AG10803 (cell line): ENCODE measurements around the gene MPP4.
"Not testable (repeated sequence)": the region's sequence is repeated elsewhere in the genome, so short reads cannot be mapped to it uniquely, and the experiment has no call there.

Experiments used
- DNase-seq: peaks from one replicate; pipeline ENCODE4 v3.0.0; 2010; ENCODE audit warnings: low read depth
- H3K4me3 ChIP-seq: 2 replicates; pipeline ENCODE4 v1.5.1; 2011; ENCODE audit warnings: mild to moderate bottlenecking, low read length, control low read depth
- CTCF ChIP-seq: conservative IDR thresholded peaks from 2 replicates; pipeline ENCODE4 v1.5.1; 2011; ENCODE audit warnings: mild to moderate bottlenecking, low read length, control low read depth, inconsistent platforms

Gene MPP4

GRCh38 chr2:201675454-201675853 is 23.0 kb downstream of the MPP4 start:
- H3K4me3 ChIP-seq, result no peak overlapping the region
- no peak for TF ChIP-seq CTCF
- DNase-seq, result no peak

- TF ChIP-seq CTCF, result no peak
- DNase-seq, result no peak
- H3K4me3 ChIP-seq, result no peak overlapping the region
Measured at GRCh38 chr2:201674794-201675193, 23.6 kb downstream of the MPP4 start.

GRCh38 chr2:201674298-201674697 is 24.1 kb downstream of the MPP4 start:
- no peak for TF ChIP-seq CTCF
- no peak for DNase-seq
- no peak overlapping the region for H3K4me3 ChIP-seq

GRCh38 chr2:201673546-201673945 is 24.9 kb downstream of the MPP4 start:
- H3K4me3 ChIP-seq, result no peak overlapping the region
- DNase-seq, result no peak
- TF ChIP-seq CTCF, result no peak

- H3K4me3 ChIP-seq, DNase-seq: not testable (repeated sequence)
Measured at GRCh38 chr2:201671205-201671604, 27.2 kb downstream of the MPP4 start.

GRCh38 chr2:201669865-201670264 is 28.6 kb downstream of the MPP4 start:
- DNase-seq, result no peak
- no peak for TF ChIP-seq CTCF
- no peak overlapping the region for H3K4me3 ChIP-seq

GRCh38 chr2:201668402-201668910 is 30.0 kb downstream of the MPP4 start:
- no peak for DNase-seq
- H3K4me3 ChIP-seq, result no peak overlapping the region
- TF ChIP-seq CTCF, result no peak

- DNase-seq, result no peak
- TF ChIP-seq CTCF, result no peak
- no peak overlapping the region for H3K4me3 ChIP-seq
Measured at GRCh38 chr2:201664334-201664733, 34.1 kb downstream of the MPP4 start.
